ENCODE measurements around the gene ZNF333.

- TF ChIP-seq KLF9 (tag by site-specific recombination; IDR thresholded peaks at IDR 0.05; ENCODE audit: low read depth) (no peak), ZNF639 (tag by site-specific recombination; IDR thresholded peaks at IDR 0.05) (no peak)
Observed at GRCh38 chr19:14719162-14719561, 29.3 kb downstream of the ZNF333 start.

Data from HEK293 (cell line).